ENCODE data around the gene BRD3OS. TPM values are rescaled to one million over a fixed set of nuclear protein-coding genes. Genes with fewer than 3 reads are reported as not detected.

Gene BRD3OS
- total and polyA plus RNA-seq, 2 experiments from 2014 or later, result 36.3 to 36.6 TPM

DNA sequence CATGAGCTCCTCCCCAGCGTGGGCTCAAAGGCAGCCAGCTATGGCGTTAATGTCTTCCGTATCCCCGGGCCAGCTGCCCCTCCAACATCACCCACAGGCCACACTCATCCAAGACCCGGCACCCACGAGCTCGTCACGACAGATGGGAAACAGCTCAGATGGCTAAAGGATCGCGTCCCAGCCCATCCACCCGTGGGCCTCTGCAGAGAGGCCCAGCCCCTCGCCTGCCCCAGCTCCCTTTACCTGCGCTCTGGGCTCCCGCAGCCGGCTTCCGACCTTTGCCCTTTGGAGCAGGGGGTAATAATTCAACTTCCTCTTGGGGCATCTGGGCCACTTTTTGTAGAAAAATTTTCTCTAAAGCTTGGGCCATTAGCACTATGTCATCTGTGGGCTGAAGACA is 26.0 kb downstream of the BRD3OS start:
- WGBS, 2 experiments (ENCODE audit: low coverage in 1 of 2, low lambda C conversion rate in 2 of 2, missing lambda C conversion rate in 2 of 2), result 72 to 80% methylated on average over 16 of the region's 16 CpGs

GRCh38 chr9:134052491-134052890 is 27.2 kb downstream of the BRD3OS start:
- H3K4me3 ChIP-seq, result no peak overlapping the region
- H3K79me2 ChIP-seq (ENCODE audit: insufficient read depth), result peaks cover 31% of the 10 kb centered on the region
- H3K9me3 ChIP-seq (ENCODE audit: low read depth), result no peaks in the 10 kb centered on the region
- no peak overlapping the region for H3K9ac ChIP-seq
- H3F3A ChIP-seq (ENCODE audit: insufficient read depth), result no peaks in the 10 kb centered on the region
- TF ChIP-seq EZH2 (IDR thresholded peaks at IDR 0.05; ENCODE audit: insufficient read depth, poor library complexity, severe bottlenecking) (no peak), EZH2phosphoT487 (IDR thresholded peaks at IDR 0.05; ENCODE audit: insufficient read depth, low read depth) (no peak)
- H3K36me3 ChIP-seq (ENCODE audit: low read depth), result no peaks in the 10 kb centered on the region
- H2AFZ ChIP-seq, result no peak overlapping the region
- no peak overlapping the region for H3K27ac ChIP-seq
- no peaks in the 10 kb centered on the region for H3K9me2 ChIP-seq (ENCODE audit: insufficient read depth)
- WGBS, 2 experiments (ENCODE audit: low coverage in 1 of 2, low lambda C conversion rate in 2 of 2, missing lambda C conversion rate in 2 of 2), result 94 to 100% methylated on average over 3 of the region's 3 CpGs
- peaks cover 6% of the 10 kb centered on the region; the same call in 1 of the 2 replicates for H3K4me1 ChIP-seq (ENCODE audit: insufficient read depth)
- in situ Hi-C loops (cut with MboI), result no loop called here
- DNase-seq, result no peak
- no peak overlapping the region for H3K4me2 ChIP-seq (ENCODE audit: unreplicated experiment)
- H4K20me1 ChIP-seq (ENCODE audit: insufficient read depth), result no peaks in the 10 kb centered on the region
- no peaks in the 10 kb centered on the region for H3K27me3 ChIP-seq (replicated peaks; ENCODE audit: insufficient read depth)

More for the DNA sequence above, 26.0 kb downstream of the BRD3OS start:
- Histone ChIP-seq H3K79me2 (ENCODE audit: insufficient read depth) (peaks cover 19% of the 10 kb centered on the region), H3K9me2 (ENCODE audit: insufficient read depth) (no peaks in the 10 kb centered on the region), H3K9ac (no peak overlapping the region), H3K36me3 (ENCODE audit: low read depth) (no peaks in the 10 kb centered on the region), H3F3A (ENCODE audit: insufficient read depth) (no peaks in the 10 kb centered on the region), H4K20me1 (ENCODE audit: insufficient read depth) (no peaks in the 10 kb centered on the region), H3K4me2 (ENCODE audit: unreplicated experiment) (no peak overlapping the region), H3K9me3 (ENCODE audit: low read depth) (no peaks in the 10 kb centered on the region), H3K27me3 (replicated peaks; ENCODE audit: insufficient read depth) (no peaks in the 10 kb centered on the region), H3K4me1 (ENCODE audit: insufficient read depth) (peaks cover 3% of the 10 kb centered on the region; the same call in 1 of the 2 replicates), H3K4me3 (no peak overlapping the region), H3K27ac (no peak overlapping the region), H2AFZ (no peak overlapping the region)
- no peak for DNase-seq
- TF ChIP-seq EZH2 (IDR thresholded peaks at IDR 0.05; ENCODE audit: insufficient read depth, poor library complexity, severe bottlenecking) (no peak), EZH2phosphoT487 (IDR thresholded peaks at IDR 0.05; ENCODE audit: insufficient read depth, low read depth) (no peak)
- in situ Hi-C loops (cut with MboI), result no loop called here

GRCh38 chr9:134052941-134053340 is 27.7 kb downstream of the BRD3OS start:
- Histone ChIP-seq H3K27me3 (replicated peaks; ENCODE audit: insufficient read depth) (no peaks in the 10 kb centered on the region), H2AFZ (no peak overlapping the region), H4K20me1 (ENCODE audit: insufficient read depth) (no peaks in the 10 kb centered on the region), H3K9me3 (ENCODE audit: low read depth) (no peaks in the 10 kb centered on the region), H3K79me2 (ENCODE audit: insufficient read depth) (peaks cover 35% of the 10 kb centered on the region), H3K4me1 (ENCODE audit: insufficient read depth) (peaks cover 6% of the 10 kb centered on the region; the same call in 1 of the 2 replicates), H3K9me2 (ENCODE audit: insufficient read depth) (no peaks in the 10 kb centered on the region), H3K4me3 (no peak overlapping the region), H3K4me2 (ENCODE audit: unreplicated experiment) (no peak overlapping the region), H3F3A (ENCODE audit: insufficient read depth) (no peaks in the 10 kb centered on the region), H3K36me3 (ENCODE audit: low read depth) (no peaks in the 10 kb centered on the region), H3K27ac (no peak overlapping the region), H3K9ac (no peak overlapping the region)
- in situ Hi-C loops (cut with MboI), result no loop called here
- WGBS, 2 experiments (ENCODE audit: low coverage in 1 of 2, low lambda C conversion rate in 2 of 2, missing lambda C conversion rate in 2 of 2), result 93 to 94% methylated on average over 14 to 16 of the region's 16 CpGs
- TF ChIP-seq EZH2phosphoT487 (IDR thresholded peaks at IDR 0.05; ENCODE audit: insufficient read depth, low read depth) (no peak), EZH2 (IDR thresholded peaks at IDR 0.05; ENCODE audit: insufficient read depth, poor library complexity, severe bottlenecking) (no peak)
- DNase-seq, result no peak

DNA sequence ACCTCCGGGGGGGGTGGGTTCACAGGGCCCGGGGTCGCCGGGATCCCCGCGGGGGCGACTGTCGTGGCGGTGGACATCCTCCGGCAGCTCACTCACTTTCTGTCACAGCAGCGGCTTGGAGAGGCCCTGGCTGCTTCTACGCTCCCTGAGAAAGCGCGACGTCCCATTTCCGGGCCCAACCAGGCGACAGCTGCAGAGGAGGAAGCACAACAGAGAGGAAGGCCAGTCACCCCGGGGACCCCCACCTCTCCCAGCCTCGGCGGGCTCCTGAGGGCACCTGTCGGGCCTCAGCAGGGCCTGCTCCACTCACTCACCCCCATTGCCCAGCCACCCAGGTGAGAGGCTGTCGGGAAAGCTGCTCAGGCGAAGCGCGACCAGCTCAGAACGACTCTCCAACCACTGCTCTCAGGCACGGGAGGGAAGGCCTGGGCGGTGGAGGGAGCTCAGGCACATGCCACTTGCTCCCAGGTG is 28.2 kb downstream of the BRD3OS start:
- H3K36me3 ChIP-seq (ENCODE audit: low read depth), result no peaks in the 10 kb centered on the region
- no peak overlapping the region for H3K27ac ChIP-seq
- no peak overlapping the region for H3K4me2 ChIP-seq (ENCODE audit: unreplicated experiment)
- H4K20me1 ChIP-seq (ENCODE audit: insufficient read depth), result no peaks in the 10 kb centered on the region
- no peak for DNase-seq
- TF ChIP-seq EZH2phosphoT487 (IDR thresholded peaks at IDR 0.05; ENCODE audit: insufficient read depth, low read depth), result no peak
- TF ChIP-seq EZH2 (IDR thresholded peaks at IDR 0.05; ENCODE audit: insufficient read depth, poor library complexity, severe bottlenecking), result no peak
- WGBS, 2 experiments (ENCODE audit: low coverage in 1 of 2, low lambda C conversion rate in 2 of 2, missing lambda C conversion rate in 2 of 2), result 89 to 91% methylated on average over 10 to 28 of the region's 28 CpGs
- H3K4me3 ChIP-seq, result no peak overlapping the region
- H3K9me2 ChIP-seq (ENCODE audit: insufficient read depth), result no peaks in the 10 kb centered on the region
- no peak overlapping the region for H3K9ac ChIP-seq
- H2AFZ ChIP-seq, result no peak overlapping the region
- in situ Hi-C loops (cut with MboI), result no loop called here
- H3K79me2 ChIP-seq (ENCODE audit: insufficient read depth), result peaks cover 40% of the 10 kb centered on the region
- H3K9me3 ChIP-seq (ENCODE audit: low read depth), result no peaks in the 10 kb centered on the region
- H3F3A ChIP-seq (ENCODE audit: insufficient read depth), result no peaks in the 10 kb centered on the region
- peaks cover 6% of the 10 kb centered on the region; the same call in 1 of the 2 replicates for H3K4me1 ChIP-seq (ENCODE audit: insufficient read depth)
- H3K27me3 ChIP-seq (replicated peaks; ENCODE audit: insufficient read depth), result no peaks in the 10 kb centered on the region
